HG02840 (cell line): ENCODE data around the gene IGFBP2.

Experiments
- ATAC-seq: cut with Tn5 transposase; IDR thresholded peaks from one replicate; pipeline ENCODE4 v1.9.1; 2021; ENCODE audit warnings: mild to moderate bottlenecking, moderate library complexity, moderate number of reproducible peaks; ENCODE audit not compliant: unreplicated experiment, low FRiP score

Gene IGFBP2

DNA sequence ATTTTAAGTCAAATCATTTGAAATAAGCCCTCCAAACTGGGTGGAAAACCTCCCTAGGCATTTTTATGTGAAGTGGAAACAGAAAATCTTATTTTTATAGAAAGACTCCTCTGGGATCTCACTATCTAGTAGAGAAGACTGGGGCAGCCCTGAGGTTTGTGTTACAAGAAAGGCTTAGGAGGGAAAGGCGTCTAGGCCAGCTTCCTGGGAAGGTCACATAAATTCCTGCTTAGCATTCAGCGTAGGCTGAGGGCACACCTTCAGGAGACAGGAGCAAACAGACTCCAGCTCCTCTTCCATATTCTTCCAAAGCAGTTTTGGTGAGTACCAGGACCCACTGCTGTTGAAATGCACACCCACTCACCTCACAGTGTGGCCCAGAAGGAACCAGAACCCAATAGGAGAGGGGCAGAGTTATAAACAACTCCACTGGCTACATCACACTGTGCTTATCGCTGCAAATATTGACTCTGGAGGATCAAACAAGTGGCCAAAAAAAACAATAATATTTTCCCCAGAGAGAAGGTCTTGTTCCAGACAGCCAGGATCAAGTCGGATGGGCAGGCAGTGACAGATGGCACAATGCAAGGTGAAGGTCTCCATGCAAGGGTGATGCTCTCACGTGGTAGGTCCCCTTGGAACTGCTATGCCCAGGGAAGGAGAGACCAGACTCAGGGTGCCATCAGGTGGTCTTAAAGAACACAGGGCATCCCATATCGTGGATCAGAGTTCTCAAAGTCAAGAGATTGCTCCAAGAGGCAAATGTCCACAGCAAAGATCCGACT is 17.7 kb upstream of the IGFBP2 start:
- ATAC-seq = no peak

GRCh38 chr2:216616083-216616678 is 17.0 kb upstream of the IGFBP2 start:
- ATAC-seq = no peak

DNA sequence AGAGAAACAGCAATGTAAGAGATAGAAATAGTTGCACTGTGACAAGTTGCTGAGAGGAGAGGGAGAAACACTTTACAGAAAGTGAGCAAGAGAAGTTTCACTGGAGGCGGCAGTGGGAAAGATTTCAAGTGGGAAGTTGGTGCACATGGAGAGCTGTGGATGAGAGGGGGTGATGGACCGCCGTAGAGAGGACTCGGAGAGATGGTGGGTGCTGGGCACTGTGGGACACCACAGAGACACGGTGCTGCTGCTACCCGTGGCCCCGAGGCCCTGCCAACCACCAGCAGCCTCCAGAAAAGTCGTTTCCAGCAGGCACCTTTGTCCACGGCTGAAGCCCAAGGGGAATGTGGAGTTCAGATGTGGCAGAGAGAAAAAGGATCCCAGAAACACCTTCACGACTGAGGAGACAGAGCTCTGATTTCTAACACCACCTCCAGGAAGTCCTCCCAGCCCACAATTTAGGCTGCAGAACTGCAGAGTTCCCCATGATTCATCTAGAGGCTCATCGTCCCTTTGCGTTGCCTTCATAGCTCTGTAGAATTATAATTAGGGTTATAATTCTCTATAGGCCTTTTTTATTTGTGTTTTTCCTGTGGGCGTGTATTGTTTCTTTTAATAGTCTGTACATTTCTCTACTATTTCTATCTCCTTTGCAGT is 15.9 kb upstream of the IGFBP2 start:
- no peak for ATAC-seq

- no peak for ATAC-seq
Measured at GRCh38 chr2:216618785-216619184, 14.4 kb upstream of the IGFBP2 start.

DNA sequence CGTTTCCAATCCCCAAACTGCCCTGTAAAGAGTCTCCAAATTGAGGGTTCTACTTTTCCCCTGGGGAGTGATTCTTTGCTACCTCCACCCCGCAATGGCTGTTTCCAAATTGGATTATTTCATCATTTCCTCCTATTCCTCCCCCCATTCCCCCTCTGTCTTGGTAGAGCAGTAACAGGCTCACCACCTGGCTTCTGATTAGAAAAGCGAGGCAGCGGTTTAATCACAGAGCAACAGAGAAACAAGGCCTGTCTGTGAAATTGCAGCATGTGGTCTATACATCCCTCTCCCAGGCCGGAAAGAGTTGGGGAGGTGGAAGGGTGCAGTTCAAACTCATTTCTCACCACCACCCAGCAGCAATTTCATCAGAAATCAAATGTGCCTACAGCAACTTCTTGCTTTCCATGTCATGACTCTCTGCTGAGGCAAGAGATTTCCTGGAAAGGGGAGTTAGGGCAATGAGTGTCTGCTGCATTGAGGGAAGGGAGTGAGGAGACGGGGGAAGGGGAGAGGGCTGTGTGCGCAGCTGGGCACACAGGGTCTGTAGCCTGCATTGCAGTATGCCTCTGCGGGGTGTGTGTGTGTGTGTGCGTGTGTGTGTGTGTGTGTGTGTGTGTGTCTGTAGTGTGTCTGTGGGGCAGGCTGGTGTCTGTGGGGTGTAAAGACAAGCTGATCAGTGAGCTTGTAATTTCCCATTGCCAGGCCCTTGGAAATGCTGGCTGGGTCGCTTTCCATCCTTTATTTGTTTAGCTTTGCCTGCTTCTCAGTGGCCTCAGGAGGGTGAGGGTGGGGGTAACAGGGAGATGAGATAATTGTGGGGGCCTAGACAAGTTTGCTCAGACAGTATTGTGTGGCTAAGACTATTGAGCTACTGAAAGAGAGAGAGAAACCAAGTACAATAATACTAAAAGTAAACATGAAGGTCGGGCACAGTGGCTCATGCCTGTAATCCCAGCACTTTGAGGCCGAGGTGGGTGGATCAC is 13.5 kb upstream of the IGFBP2 start:
- no peak for ATAC-seq

DNA sequence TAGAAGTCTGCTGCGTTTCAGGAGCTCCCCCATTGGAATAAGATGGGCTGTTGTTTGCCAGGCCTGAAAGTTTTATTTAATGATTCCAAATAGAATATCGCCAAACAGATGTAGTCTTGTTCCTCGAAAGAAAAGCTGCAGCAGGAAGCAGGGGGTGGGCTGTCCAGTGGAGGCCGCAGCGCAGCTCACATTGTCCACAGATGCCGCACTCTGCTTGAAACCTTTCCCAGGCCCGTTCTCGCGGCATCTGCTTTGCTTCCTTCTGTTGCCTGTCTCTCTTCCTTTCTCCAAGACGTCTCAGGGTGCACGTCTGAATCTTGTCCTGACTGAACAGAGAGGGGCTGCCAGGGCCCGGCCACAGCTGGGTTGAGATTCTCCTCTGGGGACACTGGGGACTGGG is 12.4 kb upstream of the IGFBP2 start:
- no peak for ATAC-seq

DNA sequence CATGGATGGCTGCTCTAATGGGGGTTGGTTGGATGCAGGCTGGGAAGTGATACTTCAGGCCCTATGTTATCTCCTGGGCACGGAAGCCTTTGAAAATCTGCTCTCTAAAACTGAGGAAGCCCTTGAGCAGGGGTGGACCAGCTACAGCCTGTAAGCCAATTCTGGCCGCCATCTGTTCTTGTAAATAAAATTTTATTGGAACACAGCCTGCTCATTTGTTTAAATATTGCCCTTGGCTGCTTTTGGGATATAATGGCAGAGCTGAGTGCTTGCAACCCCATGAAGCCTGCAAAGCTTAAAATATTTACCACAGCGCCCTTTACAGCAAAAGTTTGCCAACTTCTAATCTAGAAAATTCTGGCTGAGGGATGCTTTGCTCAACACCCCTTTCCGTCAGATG is 11.9 kb upstream of the IGFBP2 start:
- ATAC-seq = no peak

GRCh38 chr2:216622526-216622925 is 10.7 kb upstream of the IGFBP2 start:
- no peak for ATAC-seq

- ATAC-seq = no peak
Measured at GRCh38 chr2:216624251-216624650, 9.0 kb upstream of the IGFBP2 start.

- no peak for ATAC-seq
Measured at GRCh38 chr2:216626168-216626874, 6.9 kb upstream of the IGFBP2 start.

DNA sequence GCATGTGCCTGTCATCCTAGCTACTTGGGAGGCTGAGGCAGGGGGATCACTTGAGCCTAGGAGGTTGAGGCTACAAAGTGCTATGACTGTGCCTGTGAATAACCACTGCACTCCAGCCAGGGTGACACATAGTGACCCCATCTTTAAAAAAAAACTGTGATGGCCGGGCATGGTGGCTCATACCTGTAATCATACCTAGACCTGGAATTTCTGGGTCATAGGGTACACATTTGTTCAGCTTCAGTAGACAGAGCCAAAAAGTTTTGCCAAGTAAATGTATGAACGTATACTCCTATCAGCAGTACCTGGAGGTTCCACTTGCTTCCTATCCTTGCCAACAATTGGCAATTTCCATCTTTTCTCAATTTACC is 6.4 kb upstream of the IGFBP2 start:
- no peak for ATAC-seq

DNA sequence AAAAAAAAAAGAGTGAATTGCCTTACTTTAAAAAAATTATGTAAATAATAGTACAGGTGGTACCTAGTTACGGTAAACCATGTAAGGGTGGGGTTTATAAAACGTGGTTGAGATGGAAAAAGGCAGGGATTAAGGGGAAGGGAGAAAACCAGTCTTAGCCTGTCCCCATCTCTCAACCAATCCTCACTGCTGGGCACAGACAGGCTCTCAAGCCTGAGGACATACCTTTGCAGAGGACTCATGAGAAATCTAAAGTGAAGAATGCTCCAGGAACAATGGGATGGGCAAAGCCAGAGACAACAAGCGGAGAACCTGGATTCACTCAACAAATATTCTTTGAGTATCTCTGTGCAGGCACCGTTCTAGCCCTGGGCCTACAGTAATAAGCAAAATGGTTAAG is 3.4 kb upstream of the IGFBP2 start:
- no peak for ATAC-seq

- ATAC-seq = no peak
Measured at GRCh38 chr2:216632346-216632951, 771 bp upstream of the IGFBP2 start.

DNA sequence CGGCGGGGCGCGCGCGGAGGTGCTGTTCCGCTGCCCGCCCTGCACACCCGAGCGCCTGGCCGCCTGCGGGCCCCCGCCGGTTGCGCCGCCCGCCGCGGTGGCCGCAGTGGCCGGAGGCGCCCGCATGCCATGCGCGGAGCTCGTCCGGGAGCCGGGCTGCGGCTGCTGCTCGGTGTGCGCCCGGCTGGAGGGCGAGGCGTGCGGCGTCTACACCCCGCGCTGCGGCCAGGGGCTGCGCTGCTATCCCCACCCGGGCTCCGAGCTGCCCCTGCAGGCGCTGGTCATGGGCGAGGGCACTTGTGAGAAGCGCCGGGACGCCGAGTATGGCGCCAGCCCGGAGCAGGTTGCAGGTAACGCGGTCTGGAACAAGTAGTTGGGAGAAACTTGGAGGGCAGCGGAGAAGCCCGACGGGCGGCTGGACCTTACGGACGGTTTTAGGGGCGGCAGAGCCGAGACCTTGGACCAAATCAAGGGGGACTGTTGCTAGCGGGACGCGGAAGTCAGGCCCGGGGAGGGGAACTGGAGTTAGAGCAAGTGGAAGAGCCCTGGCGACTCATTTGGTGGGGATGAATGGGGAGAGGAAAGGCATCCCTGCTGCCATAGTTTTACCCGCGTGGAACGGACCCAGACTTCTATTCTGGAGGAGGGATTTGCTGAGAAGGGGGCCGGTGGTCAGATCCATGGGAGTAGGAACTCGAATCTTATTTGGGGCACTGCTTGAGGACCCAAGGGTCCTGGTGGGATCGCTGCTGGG is 573 bp downstream of the IGFBP2 start:
- no peak for ATAC-seq

DNA sequence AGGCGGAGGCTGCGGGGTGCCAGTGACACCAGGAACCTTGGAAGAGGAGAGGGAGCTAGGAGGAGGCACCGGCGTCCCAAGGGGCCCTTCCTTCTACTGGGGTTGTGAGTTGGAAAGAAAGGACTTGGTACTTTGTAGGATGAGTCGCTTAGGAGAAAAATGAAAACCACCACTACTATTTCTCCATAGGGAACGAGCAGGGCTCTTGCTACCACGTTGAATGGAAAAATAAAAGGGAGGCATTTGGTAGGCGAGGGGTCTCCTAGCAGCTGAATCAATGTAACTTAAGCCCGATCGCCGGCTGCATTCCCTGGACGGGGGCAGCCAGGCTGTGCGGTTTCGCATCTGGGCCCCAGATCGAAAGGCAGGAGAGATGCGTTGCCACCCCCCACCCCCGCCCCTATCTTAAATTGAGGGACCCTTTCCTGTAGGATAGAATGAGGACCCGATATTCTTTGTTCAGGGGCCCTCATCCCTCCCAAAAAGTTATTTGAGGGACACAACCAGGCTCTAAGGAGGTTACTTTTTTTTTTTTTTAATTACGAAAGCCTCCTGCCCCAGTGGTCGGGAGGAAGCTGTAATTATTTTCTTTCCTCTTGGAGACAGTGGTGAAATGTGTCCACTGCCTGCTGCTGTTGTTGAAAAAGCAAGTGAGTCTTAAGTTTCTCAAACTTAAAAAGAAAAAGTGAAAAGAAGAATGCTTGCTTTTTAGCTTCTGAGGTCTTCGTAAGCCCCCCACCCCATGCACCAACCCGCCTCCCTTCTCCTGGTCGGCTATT is 1.3 kb downstream of the IGFBP2 start:
- no peak for ATAC-seq

GRCh38 chr2:216635171-216635570 is 2.0 kb downstream of the IGFBP2 start:
- ATAC-seq = no peak

GRCh38 chr2:216635701-216636550 is 2.7 kb downstream of the IGFBP2 start:
- ATAC-seq = no peak
